CD14-positive monocyte (primary cell): Measurements from ENCODE around the gene CACNA1D. TPM values are rescaled to one million over a fixed set of nuclear protein-coding genes. Genes with fewer than 3 reads are reported as not detected.

Experiments
- DNase-seq, 3 donors: peaks; one replicate each; pipeline ENCODE4 v3.0.0-alpha.2; 2011 to 2022
- H2AFZ ChIP-seq: 2 replicates; pipeline ENCODE4 v1.6.0; 2012; ENCODE audit warnings: mild to moderate bottlenecking, low read depth, low read length, inconsistent platforms; ENCODE audit not compliant: insufficient read depth, poor library complexity, severe bottlenecking
- H3K27ac ChIP-seq, 2 donors: 1 replicate in 1 of 2; 2 replicates in 1 of 2; pipeline ENCODE4 v1.5.1; 2012 to 2013; ENCODE audit warnings: low read length in 2 of 2, control low read depth in 1 of 2, inconsistent platforms in 1 of 2, low read depth in 1 of 2, mild to moderate bottlenecking in 1 of 2
- H3K27me3 ChIP-seq, 2 donors: one replicate each; pipeline versions ENCODE4 v1.6.0 to v1.6.1; 2011 to 2013; ENCODE audit warnings: low read length in 2 of 2; ENCODE audit not compliant: control insufficient read depth in 2 of 2, insufficient read depth in 2 of 2
- H3K36me3 ChIP-seq, 2 donors: replicated peaks in 1 of 2; 1 replicate in 1 of 2; 2 replicates in 1 of 2; pipeline versions ENCODE4 v1.5.1 to v1.6.1; 2012 to 2013; ENCODE audit warnings: low read length in 2 of 2, control low read depth in 1 of 2, inconsistent platforms in 1 of 2, mild to moderate bottlenecking in 1 of 2; ENCODE audit not compliant: insufficient read depth in 2 of 2, control insufficient read depth in 1 of 2
- H3K4me1 ChIP-seq, 2 donors: 1 replicate in 1 of 2; 2 replicates in 1 of 2; pipeline versions ENCODE4 v1.5.1 to v1.6.1; 2012 to 2013; ENCODE audit warnings: low read length in 2 of 2, control low read depth in 1 of 2, inconsistent platforms in 1 of 2, mild to moderate bottlenecking in 1 of 2, moderate library complexity in 1 of 2; ENCODE audit not compliant: insufficient read depth in 2 of 2, control insufficient read depth in 1 of 2
- H3K4me2 ChIP-seq: replicated peaks from 2 replicates; pipeline ENCODE3; 2012; ENCODE audit warnings: low read length, moderate library complexity, mild to moderate bottlenecking; ENCODE audit not compliant: poor library complexity, severe bottlenecking; ENCODE audit errors: extremely low read depth
- H3K4me3 ChIP-seq, 3 experiments: fragments of 200-600 bp in 1 of 3; sonication (generic) in 1 of 3; replicated peaks in 1 of 3; 1 replicate in 2 of 3; 2 replicates in 1 of 3; pipeline ENCODE4 v1.5.1; 2011 to 2013; ENCODE audit warnings: low read length in 3 of 3, mild to moderate bottlenecking in 3 of 3, control low read depth in 2 of 3, low read depth in 2 of 3, inconsistent platforms in 1 of 3, moderate library complexity in 1 of 3
- H3K79me2 ChIP-seq: 2 replicates; pipeline ENCODE4 v1.6.0; 2012; ENCODE audit warnings: mild to moderate bottlenecking, control low read depth, inconsistent platforms, low read length, moderate library complexity; ENCODE audit not compliant: insufficient read depth
- H3K9ac ChIP-seq: 2 replicates; pipeline ENCODE4 v1.6.0; 2017; ENCODE audit warnings: low read length, mild to moderate bottlenecking; ENCODE audit not compliant: insufficient read depth, poor library complexity, severe bottlenecking
- H3K9me3 ChIP-seq, 2 donors: replicated peaks in 1 of 2; 1 replicate in 1 of 2; 2 replicates in 1 of 2; pipeline versions ENCODE4 v1.5.1 to v1.6.1; 2012 to 2013; ENCODE audit warnings: low read length in 2 of 2, control low read depth in 1 of 2; ENCODE audit not compliant: control insufficient read depth in 1 of 2, insufficient read depth in 1 of 2
- H4K20me1 ChIP-seq: 2 replicates; pipeline ENCODE4 v1.6.0; 2012; ENCODE audit warnings: mild to moderate bottlenecking, low read length, control low read depth, moderate library complexity; ENCODE audit not compliant: insufficient read depth
- H3K27ac Mint-ChIP-seq, 7 donors: one replicate each; pipeline ENCODE4 v1.8.0; 2020; ENCODE audit warnings: mild to moderate bottlenecking in 7 of 7, mixed read lengths in 7 of 7, moderate library complexity in 6 of 7, inconsistent platforms in 2 of 7
- H3K27me3 Mint-ChIP-seq, 3 donors: one replicate each; pipeline ENCODE4 v1.8.0; 2021 to 2022; ENCODE audit warnings: low read depth in 3 of 3, mild to moderate bottlenecking in 3 of 3, mixed read lengths in 3 of 3, moderate library complexity in 3 of 3, inconsistent platforms in 1 of 3
- H3K36me3 Mint-ChIP-seq, 2 donors: one replicate each; pipeline ENCODE4 v1.8.0; 2020; ENCODE audit warnings: mixed read lengths in 2 of 2, inconsistent platforms in 1 of 2, mild to moderate bottlenecking in 1 of 2
- H3K4me1 Mint-ChIP-seq: one replicate; pipeline ENCODE4 v1.8.0; 2020; ENCODE audit warnings: mild to moderate bottlenecking, mixed read lengths
- H3K4me3 Mint-ChIP-seq, 2 donors: one replicate each; pipeline ENCODE4 v1.8.0; 2020; ENCODE audit warnings: mild to moderate bottlenecking in 2 of 2, mixed read lengths in 2 of 2, moderate library complexity in 1 of 2
- H3K9me3 Mint-ChIP-seq, 7 donors: one replicate each; pipeline ENCODE4 v1.8.0; 2020 to 2022; ENCODE audit warnings: mixed read lengths in 7 of 7, mild to moderate bottlenecking in 6 of 7, moderate library complexity in 6 of 7, inconsistent platforms in 2 of 7
- CTCF ChIP-seq: fragments of 200-600 bp; IDR thresholded peaks from one replicate; pipeline ENCODE4 v1.8.0; 2022; ENCODE audit warnings: antibody characterized with exemption, mild to moderate bottlenecking
- WGBS: methylation state at CpG from one replicate; pipeline ENCODE4 v1.1.5; 2013; ENCODE audit warnings: missing lambda C conversion rate; ENCODE audit not compliant: insufficient coverage; 5-methylcytosine and 5-hydroxymethylcytosine counted together
- intact Hi-C, 2 donors: fragments of 100-400 bp; cut with micrococcal nuclease; formaldehyde crosslinking; loops; one replicate each; pipeline versions ENCODE4 v1.15.0 to v1.15.1; 2023
- polyA plus RNA-seq, 3 donors: library from polyadenylated mRNA; depleted of rRNA in 1 of 3; unstranded in 2 of 3; stranded (reverse) in 1 of 3; fragments of 300-500 nt in 2 of 3; fragments of >200 nt in 1 of 3; fragmentation: Illumina TruSeq in 2 of 3; gene quantifications; 1 replicate in 2 of 3; 2 replicates in 1 of 3; pipeline ENCODE4 v1.2.3, GENCODE V29; 2012 to 2021

Gene CACNA1D
- polyA plus RNA-seq, 3 donors = 0.29 to 1.2 (median 0.98) TPM

- Mint-ChIP-seq H3K9me3 (no peaks in the 10 kb centered on the region), H3K36me3 (no peaks in the 10 kb centered on the region), H3K27me3 (peaks cover 6 to 16% (median 6%) of the 10 kb centered on the region in 3 donors), H3K4me1 (no peaks in the 10 kb centered on the region), H3K27ac (no peak overlapping the region), H3K4me3 (no peak overlapping the region)
- peaks cover 0 to 2% of the 10 kb centered on the region in 2 donors for H3K27me3 ChIP-seq
- no peaks in the 10 kb centered on the region for H3K4me1 ChIP-seq
- no peaks in the 10 kb centered on the region for H3K79me2 ChIP-seq
- no peak overlapping the region for H3K27ac ChIP-seq
- no peak overlapping the region for H2AFZ ChIP-seq
- TF ChIP-seq CTCF = no peak
- H3K36me3 ChIP-seq = no peaks in the 10 kb centered on the region
- intact Hi-C loops = no loop called here
- WGBS = 64% methylated on average over 5 of the region's 8 CpGs
- no peak overlapping the region for H3K4me3 ChIP-seq
- H4K20me1 ChIP-seq = no peaks in the 10 kb centered on the region
- H3K4me2 ChIP-seq = no peak overlapping the region
- DNase-seq = no peak
- H3K9me3 ChIP-seq = no peaks in the 10 kb centered on the region
- no peak overlapping the region for H3K9ac ChIP-seq
Observed at GRCh38 chr3:53798144-53798543, 303.7 kb downstream of the CACNA1D start.

- H3K27ac Mint-ChIP-seq = no peak overlapping the region
- no peak overlapping the region for H2AFZ ChIP-seq
- no peaks in the 10 kb centered on the region for H3K9me3 ChIP-seq
- peaks cover 0 to 2% of the 10 kb centered on the region in 2 donors for H3K27me3 ChIP-seq
- H3K4me1 ChIP-seq = no peaks in the 10 kb centered on the region
- no peak overlapping the region for H3K4me2 ChIP-seq
- no peaks in the 10 kb centered on the region for H3K9me3 Mint-ChIP-seq
- H3K4me3 Mint-ChIP-seq = no peak overlapping the region
- H3K27ac ChIP-seq = no peak overlapping the region
- H3K79me2 ChIP-seq = no peaks in the 10 kb centered on the region
- no peaks in the 10 kb centered on the region for H4K20me1 ChIP-seq
- no peaks in the 10 kb centered on the region for H3K36me3 ChIP-seq
- TF ChIP-seq CTCF = no peak
- peaks cover 3 to 15% (median 9%) of the 10 kb centered on the region in 3 donors for H3K27me3 Mint-ChIP-seq
- no peaks in the 10 kb centered on the region for H3K4me1 Mint-ChIP-seq
- no peak overlapping the region for H3K4me3 ChIP-seq
- H3K36me3 Mint-ChIP-seq = no peaks in the 10 kb centered on the region
- WGBS = 87% methylated on average over 8 of the region's 12 CpGs
- no peak overlapping the region for H3K9ac ChIP-seq
- intact Hi-C loops = no loop called here
- no peak for DNase-seq
Observed at GRCh38 chr3:53799338-53799865, 305.0 kb downstream of the CACNA1D start.
